Measurements from ENCODE around the gene CACNA2D3.

Gene CACNA2D3

DNA sequence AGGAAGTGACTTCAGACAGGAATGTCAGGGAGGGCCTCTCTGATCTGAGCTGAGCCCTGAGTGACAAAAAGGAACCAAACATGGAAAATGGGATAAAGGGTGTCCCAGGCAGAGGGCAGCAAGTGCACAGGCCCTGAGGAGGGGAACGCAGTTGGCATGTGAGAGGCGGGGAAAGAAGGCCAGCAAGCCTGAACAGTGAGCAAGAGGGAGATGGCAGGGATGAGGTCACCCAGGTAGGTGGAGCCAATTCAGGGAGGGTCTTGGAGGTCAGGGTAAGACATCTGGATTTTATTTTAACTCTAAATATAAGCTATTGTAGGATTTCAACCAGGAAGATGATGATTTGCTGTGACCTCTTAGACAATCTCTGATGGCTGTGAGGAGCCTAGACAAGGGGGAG lies 637.8 kb downstream of the CACNA2D3 start:
- peak; percentile 48 for DNase-seq

DNA sequence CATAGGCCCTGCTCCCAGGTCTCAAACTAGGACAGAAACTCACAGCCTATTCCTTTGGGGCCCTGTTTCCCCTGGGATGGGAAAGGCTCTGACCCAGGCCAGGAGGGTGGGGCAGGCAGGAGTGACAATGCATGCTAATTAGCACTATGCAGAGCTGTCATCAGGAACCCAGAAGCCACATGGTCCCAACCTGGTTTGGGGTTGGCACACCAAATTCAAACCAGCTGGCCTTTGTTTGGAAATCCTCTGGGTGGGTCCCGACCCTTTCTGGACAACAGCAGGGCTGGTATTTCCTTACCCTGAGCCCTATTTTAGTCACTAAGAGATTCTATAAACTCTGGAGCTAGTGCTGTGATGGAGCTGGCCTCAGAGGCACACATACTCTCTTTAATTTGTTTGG lies 639.3 kb downstream of the CACNA2D3 start:
- DNase-seq, result no peak

- no peak for DNase-seq
Measured at GRCh38 chr3:54764911-54765310, 642.6 kb downstream of the CACNA2D3 start.

- DNase-seq, result no peak
Measured at GRCh38 chr3:54771050-54771449, 648.7 kb downstream of the CACNA2D3 start.

DNA sequence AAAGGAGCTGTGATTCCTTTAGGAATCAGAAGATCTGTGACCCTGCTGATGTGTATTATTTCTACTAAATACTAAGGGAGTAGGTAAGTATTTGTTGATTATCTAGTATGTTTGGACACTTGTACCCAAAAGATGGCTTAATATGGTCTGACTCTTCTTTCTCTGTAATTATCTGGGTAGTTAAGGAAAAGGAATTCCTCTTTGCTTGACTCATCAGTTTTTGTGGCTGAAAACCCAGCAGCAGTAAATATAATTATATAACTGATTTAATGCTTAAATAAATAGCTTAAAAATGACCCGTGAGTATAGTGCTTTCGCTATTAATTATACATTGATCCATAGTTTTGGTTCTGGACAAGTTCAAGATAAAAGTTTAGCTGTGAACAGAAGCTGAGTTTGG lies 649.7 kb downstream of the CACNA2D3 start:
- DNase-seq, result peak; percentile 17

DNA sequence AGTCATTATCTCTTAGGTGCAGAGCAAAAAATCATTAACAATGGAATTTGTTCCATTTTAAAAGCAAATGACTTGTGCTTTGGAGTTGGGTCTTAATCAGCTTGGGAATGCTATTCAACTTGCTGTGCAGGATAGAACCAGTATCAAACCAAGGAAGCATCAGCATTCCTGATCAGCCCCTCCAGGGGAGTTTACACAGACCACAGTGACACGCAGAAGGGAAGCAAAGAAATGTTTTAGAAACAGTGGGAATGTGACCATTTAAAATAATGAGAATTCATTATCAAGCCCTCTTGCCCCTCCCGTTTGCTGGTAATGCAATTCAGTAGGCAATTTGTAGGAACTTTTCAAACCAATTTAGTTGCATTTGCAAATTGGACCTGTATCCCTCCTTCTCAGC lies 650.4 kb downstream of the CACNA2D3 start:
- DNase-seq, result no peak

DNA sequence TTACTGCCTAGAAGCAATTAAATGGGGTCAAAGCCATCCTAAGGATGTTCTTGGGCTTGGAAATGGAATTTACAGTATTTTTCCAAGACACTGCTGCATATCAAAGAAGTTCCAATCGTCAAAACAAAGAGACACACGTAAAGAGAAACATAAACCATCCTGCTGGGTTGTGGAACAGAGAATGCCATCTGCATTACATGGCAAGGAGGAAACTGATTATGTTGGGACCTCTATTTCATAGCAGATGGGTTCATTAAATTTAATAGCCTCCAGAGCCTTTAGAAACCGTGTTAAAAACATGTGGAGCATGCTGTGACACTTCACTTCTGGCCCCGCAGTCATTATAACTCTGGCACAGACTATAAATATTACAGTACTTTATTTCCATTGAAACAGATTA lies 650.9 kb downstream of the CACNA2D3 start:
- DNase-seq, result no peak

DNA sequence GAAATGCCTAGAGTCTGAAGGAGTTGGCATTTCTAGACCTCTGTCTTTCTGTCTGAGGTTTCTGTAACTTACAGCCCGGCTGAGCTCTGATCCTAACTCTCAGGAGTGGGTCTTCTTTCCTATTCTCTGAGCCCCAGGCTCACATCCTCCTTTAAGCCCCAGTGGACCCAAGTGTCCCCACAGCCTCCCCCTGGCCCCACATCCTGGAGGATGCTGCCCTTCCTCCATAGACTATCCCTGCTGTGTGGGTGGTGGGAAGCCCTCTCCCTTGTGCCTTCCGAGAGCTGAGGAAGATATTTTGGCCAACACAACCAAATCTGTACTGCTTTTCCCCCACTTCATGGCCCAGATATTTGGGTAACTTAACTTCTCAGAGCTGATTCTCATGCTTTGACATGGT lies 654.2 kb downstream of the CACNA2D3 start:
- no peak for DNase-seq

DNA sequence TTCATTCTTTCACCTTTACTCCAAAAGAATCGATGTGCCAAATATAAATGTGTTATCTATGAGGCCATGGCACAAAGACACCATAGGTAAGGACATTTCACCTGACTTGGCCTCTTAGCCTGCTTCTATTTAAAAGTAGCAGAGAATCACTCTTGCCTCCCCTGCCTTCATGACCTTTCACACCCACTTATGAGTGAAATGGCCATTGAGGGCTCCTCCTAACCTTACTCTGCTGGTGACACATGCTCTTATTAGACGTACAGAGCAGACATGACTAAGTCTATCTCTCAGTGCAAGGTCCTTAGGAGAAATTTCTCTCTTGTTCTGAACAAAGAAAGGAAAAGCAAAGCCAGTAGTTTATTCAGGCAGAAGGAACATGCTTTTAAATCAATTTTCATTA lies 654.8 kb downstream of the CACNA2D3 start:
- no peak for DNase-seq

- peak; percentile 85 for DNase-seq
Measured at GRCh38 chr3:54780336-54780735, 658.0 kb downstream of the CACNA2D3 start.

DNA sequence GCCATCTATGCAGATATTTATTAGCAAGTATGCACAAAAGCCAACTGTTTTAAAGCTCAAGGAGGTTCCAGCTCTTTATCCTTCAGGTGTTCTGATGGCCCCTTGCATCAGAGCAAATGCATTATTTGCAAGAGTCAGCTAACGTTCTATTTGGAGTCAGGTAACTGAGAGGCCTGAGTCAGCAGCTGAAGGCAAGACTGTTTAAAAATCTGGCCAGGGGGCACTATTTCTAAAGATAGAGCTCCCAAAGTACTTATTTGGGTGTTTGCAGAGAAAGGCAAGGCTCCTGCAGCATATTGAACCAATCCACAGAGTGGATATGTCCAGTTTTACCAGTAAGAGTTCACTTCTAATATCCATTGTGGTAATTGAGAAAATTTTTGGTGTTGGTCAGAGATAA lies 659.4 kb downstream of the CACNA2D3 start:
- no peak for DNase-seq

GRCh38 chr3:54783611-54784010 lies 661.3 kb downstream of the CACNA2D3 start:
- DNase-seq, result peak; percentile 71

GRCh38 chr3:54784021-54784420 lies 661.7 kb downstream of the CACNA2D3 start:
- no peak for DNase-seq

DNA sequence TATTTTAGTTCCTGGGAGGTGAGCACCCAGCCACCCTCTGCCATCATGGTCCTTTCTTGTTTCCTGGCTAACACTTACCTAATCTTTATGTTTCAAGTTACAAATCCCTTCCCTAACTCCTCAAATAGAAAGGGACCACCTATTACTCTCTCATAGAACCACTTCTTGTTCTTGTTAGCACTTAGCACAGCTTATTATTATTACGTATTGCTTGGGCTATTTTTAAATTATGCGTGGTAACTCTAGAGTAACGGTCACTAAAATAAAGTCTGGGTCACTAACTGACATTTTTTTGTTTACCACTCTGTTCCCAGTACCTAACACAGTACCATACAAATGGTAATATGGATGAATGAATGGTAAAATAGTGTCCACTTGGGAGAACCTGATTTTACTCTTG lies 663.6 kb downstream of the CACNA2D3 start:
- no peak for DNase-seq

GRCh38 chr3:54790051-54790450 lies 667.7 kb downstream of the CACNA2D3 start:
- DNase-seq, result no peak

DNA sequence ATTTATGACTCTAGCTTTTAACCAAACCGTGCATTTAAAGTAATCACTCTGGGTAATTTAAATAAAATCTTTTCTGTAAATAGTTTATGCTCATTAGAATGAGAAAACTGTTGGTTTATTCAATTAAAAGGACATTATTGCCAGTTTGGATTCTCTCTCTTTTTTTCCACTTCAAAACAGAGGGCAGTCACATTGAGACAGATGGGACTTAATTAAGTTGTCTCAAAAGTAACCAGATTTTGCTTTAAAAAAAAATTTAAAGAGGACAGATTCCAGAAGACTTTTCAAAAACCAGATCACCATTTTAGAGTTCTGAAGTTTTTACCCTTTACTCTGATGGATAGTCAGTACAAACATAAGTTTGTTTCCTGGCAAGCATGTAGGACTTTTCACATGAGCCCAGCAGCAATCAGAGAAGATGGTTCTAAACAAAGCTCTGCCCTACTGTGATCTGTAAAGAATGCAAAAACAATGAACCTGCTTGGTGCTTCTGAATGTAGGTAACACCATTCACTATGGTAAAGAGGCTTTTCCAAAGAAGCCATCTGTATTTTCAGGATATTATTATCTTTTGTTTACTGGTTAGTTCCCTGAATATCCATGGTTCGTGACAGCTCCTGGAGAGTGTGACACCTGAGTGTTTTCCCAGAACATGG lies 669.3 kb downstream of the CACNA2D3 start:
- DNase-seq, result no peak

DNA sequence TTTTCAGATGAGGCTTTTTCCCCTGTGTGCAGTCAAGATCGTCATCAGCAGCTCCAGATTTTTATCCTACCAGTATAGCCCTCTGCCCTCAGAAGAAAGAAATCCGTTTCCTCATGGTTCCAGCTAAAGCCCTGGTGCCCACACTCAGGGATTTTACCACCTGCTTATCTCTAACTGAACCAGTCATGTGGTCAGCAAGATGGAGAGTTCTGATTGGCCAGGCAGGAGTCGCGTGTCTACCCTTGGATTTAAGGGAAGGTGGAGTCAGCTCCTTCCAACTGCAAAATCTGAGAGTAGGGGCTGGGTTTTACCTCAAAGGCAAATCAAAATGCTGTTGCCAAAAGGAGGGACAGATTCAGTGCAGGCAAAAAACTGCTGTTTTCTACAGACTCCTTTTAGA lies 670.2 kb downstream of the CACNA2D3 start:
- DNase-seq, result no peak

GRCh38 chr3:54793171-54793570 lies 670.8 kb downstream of the CACNA2D3 start:
- no peak for DNase-seq

GRCh38 chr3:54797111-54797510 lies 674.8 kb downstream of the CACNA2D3 start:
- DNase-seq, result no peak

DNA sequence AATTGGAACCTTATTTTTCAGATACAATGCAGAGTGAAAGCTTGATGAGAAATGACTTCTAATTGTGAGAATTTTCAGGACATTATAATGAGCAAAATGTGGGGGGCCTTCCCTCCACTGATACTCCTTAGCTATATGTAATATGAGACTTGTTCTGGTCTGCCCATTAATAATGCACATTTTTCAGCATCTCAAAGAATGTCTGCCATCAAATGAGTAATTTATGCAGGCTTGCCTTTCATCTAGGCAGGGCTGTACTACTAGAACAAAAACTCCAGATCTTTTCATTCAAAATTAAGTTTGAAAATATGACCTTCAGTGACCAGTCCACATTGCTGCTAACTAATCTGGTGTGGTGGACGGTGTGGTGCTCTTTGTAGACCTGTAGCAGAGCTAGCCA lies 678.1 kb downstream of the CACNA2D3 start:
- peak; percentile 43 for DNase-seq

DNA sequence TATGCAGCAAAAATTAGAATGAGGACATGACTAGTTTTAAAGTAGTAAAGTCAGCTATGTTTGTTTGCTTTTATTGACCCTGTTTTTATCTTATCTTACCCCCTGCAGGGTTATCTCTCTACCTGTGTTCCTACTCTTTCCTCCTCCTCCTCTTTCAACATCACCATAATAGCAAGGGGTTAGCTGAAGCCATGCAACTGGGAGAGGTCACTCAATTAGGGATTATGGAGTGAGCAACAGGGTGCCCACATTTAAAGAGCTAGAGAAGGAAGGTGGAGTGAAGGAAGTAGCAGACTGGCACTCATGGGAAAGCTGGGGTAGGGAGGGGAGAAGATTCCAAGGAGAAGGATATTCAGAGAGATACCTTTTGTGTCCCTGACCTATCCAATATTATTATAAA lies 679.6 kb downstream of the CACNA2D3 start:
- no peak for DNase-seq

DNA sequence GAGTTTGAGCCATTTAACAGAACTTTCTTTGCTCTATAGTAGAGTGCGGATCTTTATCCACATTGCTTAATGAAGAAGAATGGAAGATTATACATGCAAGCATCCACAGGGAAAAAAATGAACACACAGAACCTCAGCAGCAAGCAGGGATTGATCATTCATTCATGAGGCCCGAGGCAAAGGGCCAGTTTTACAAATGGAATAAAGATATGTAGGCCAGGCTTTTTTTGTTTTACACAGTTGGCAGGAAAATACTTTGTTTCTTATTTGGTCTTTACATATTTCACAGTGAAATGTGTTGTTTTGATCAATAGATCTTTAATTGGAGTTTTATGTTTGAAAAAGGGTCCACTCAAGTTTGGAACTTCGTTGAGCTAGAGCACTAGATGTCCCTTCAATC lies 688.0 kb downstream of the CACNA2D3 start:
- no peak for DNase-seq

GRCh38 chr3:54814224-54814623 lies 691.9 kb downstream of the CACNA2D3 start:
- no peak for DNase-seq

DNA sequence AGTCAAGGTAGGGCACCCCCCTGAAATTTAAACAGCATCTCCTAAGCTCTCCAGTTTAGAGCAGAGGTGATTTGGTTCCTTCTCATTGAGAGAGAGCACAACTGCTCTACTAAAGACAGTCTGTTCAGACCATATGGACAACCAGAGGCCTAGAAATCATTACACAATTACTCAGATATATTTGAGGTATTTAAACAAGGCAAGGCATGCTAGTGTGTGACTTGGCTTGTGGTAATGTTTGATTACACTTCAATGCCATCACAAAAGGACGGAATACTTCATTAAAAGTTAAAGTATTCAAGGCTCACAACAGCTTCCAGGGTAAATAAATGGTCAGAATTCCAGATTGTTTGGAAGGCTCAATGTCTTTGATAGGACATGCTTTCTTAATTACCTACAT lies 695.3 kb downstream of the CACNA2D3 start:
- peak; percentile 88 for DNase-seq

- peak; percentile 28 for DNase-seq
Measured at GRCh38 chr3:54818486-54818885, 696.1 kb downstream of the CACNA2D3 start.
